ENCODE measurements around the gene SRP19. TPM values are rescaled to one million over a fixed set of nuclear protein-coding genes. Genes with fewer than 3 reads are reported as not detected.

Gene SRP19
- total and polyA plus RNA-seq, 9 of the 15 experiments (the other 6 are each of a cell fraction or from before 2014, with no cell fraction given) = 52.3 to 357 (median 146) TPM

DNA sequence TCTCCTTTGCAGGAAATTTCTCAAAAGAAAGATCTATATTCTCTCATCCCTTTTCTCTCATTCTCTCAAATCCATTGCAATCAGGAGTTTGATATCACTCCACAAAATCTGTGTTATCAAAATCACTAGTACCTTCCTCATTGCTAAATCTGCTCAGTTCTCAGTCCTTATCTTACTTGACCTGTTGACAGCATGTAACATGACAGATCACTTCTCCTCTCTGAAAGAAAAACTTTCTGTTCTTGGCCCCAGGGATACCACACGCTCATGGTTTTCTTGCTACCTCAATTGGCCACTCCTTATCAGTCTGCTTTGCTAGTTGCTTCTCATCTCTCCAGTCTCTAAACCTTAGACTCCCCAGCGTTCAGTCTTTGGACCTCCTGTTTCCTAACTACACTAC lies 22.1 kb downstream of the SRP19 start (continued):
- TF ChIP-seq FOXJ3 (CRISPR knock-in tag; IDR thresholded peaks at IDR 0.05) = no peak
- TF ChIP-seq OTX1 (CRISPR knock-in tag; IDR thresholded peaks at IDR 0.05) = no peak
- peak; percentile 97 to 98 for TF ChIP-seq KDM1A (IDR thresholded peaks at IDR 0.05)
- TF ChIP-seq COPS2 (conservative IDR thresholded peaks at IDR 0.05) = no peak
- no peak for TF ChIP-seq GABPB2 (CRISPR knock-in tag; conservative IDR thresholded peaks at IDR 0.05)
- TF ChIP-seq SIN3B (IDR thresholded peaks at IDR 0.05; ENCODE audit: low read depth) = no peak
- TF ChIP-seq, protein P1, sequence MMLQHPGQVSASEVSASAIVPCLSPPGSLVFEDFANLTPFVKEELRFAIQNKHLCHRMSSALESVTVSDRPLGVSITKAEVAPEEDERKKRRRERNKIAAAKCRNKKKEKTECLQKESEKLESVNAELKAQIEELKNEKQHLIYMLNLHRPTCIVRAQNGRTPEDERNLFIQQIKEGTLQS (IDR thresholded peaks at IDR 0.05) = peak; percentile 11; the same call in 1 of the 2 replicates
- TF ChIP-seq, protein P1 (CRISPR knock-in tag; conservative IDR thresholded peaks at IDR 0.05) = no peak
- TF ChIP-seq TAF15 (IDR thresholded peaks at IDR 0.05; ENCODE audit: low read depth, low read length) = no peak
- TF ChIP-seq ZNF785 (CRISPR knock-in tag; IDR thresholded peaks at IDR 0.05) = no peak
- no peak for TF ChIP-seq RUNX1 (IDR thresholded peaks at IDR 0.05; ENCODE audit: low read depth)
- TF ChIP-seq ELF2 (CRISPR knock-in tag; IDR thresholded peaks at IDR 0.05) = no peak
- no peak for TF ChIP-seq HLTF (IDR thresholded peaks at IDR 0.05)
- TF ChIP-seq POLR2B (IDR thresholded peaks at IDR 0.05; ENCODE audit: low read depth, partially characterized antibody) = no peak
- TF ChIP-seq KLF6 (CRISPR knock-in tag; IDR thresholded peaks at IDR 0.05; ENCODE audit: borderline replicate concordance) = no peak
- no peak for TF ChIP-seq EP400 (IDR thresholded peaks at IDR 0.05)
- no peak for TF ChIP-seq POLR3A (IDR thresholded peaks at IDR 0.05; ENCODE audit: borderline replicate concordance, extremely low read depth, insufficient read depth, insufficient read length)
- TF ChIP-seq FOXJ2 (tag; IDR thresholded peaks at IDR 0.05) = no peak
- TF ChIP-seq, protein P2, sequence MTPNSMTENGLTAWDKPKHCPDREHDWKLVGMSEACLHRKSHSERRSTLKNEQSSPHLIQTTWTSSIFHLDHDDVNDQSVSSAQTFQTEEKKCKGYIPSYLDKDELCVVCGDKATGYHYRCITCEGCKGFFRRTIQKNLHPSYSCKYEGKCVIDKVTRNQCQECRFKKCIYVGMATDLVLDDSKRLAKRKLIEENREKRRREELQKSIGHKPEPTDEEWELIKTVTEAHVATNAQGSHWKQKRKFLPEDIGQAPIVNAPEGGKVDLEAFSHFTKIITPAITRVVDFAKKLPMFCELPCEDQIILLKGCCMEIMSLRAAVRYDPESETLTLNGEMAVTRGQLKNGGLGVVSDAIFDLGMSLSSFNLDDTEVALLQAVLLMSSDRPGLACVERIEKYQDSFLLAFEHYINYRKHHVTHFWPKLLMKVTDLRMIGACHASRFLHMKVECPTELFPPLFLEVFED (CRISPR knock-in tag; conservative IDR thresholded peaks at IDR 0.05) = no peak
- no peak for TF ChIP-seq ZNF124 (CRISPR knock-in tag; IDR thresholded peaks at IDR 0.05)
- TF ChIP-seq, protein P3, sequence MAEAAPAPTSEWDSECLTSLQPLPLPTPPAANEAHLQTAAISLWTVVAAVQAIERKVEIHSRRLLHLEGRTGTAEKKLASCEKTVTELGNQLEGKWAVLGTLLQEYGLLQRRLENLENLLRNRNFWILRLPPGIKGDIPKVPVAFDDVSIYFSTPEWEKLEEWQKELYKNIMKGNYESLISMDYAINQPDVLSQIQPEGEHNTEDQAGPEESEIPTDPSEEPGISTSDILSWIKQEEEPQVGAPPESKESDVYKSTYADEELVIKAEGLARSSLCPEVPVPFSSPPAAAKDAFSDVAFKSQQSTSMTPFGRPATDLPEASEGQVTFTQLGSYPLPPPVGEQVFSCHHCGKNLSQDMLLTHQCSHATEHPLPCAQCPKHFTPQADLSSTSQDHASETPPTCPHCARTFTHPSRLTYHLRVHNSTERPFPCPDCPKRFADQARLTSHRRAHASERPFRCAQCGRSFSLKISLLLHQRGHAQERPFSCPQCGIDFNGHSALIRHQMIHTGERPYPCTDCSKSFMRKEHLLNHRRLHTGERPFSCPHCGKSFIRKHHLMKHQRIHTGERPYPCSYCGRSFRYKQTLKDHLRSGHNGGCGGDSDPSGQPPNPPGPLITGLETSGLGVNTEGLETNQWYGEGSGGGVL (CRISPR knock-in tag; IDR thresholded peaks at IDR 0.05) = no peak
- TF ChIP-seq KAT7 (CRISPR knock-in tag; IDR thresholded peaks at IDR 0.05; ENCODE audit: borderline replicate concordance) = no peak
- TF ChIP-seq DPF2 (IDR thresholded peaks at IDR 0.05) = 0 out of 2 replicates have a peak, but pooled peaks have one; percentile 23
- TF ChIP-seq ZNF436 (CRISPR knock-in tag; IDR thresholded peaks at IDR 0.05) = no peak
- no peak for TF ChIP-seq CBX1 (IDR thresholded peaks at IDR 0.05; ENCODE audit: low read depth)
- no peak for TF ChIP-seq ZNF174 (CRISPR knock-in tag; IDR thresholded peaks at IDR 0.05)
- TF ChIP-seq CREB1 (IDR thresholded peaks at IDR 0.05) = no peak
- no peak for TF ChIP-seq CREB1 (CRISPR knock-in tag; IDR thresholded peaks at IDR 0.05)
